ENCODE measurements around the gene EEIG2. TPM values are rescaled to one million over a fixed set of nuclear protein-coding genes. Genes with fewer than 3 reads are reported as not detected.

The EEIG2 gene
- polyA plus RNA-seq, 1 of the 3 experiments (the other 2 are of a cell fraction): 2.9 TPM

DNA sequence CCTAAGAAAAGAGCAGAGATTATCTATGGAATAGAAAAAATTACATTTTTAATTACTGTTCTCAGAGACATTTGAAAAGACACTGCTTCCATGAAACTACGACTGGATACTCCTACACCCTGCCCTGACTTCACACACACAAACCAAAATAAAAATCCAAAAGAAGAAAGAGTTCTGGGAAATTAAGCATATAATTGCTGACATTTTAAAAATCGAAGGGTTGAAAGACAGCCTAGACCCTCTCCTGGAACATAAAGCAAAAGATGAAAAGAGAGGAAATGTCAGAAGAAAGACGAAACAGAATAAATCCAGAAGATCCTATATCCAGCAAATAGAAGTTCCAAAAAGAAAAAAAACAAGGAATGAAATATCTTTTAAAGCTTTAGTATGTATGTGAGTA, 32.8 kb upstream of the EEIG2 start:
- Histone ChIP-seq H3F3A (replicated peaks; ENCODE audit: insufficient read depth) (peaks cover 4% of the 10 kb centered on the region), H4K20me1 (ENCODE audit: insufficient read depth) (no peaks in the 10 kb centered on the region), H3K9ac (no peak overlapping the region), H3K9me3 (no peaks in the 10 kb centered on the region), H3K9me2 (no peaks in the 10 kb centered on the region), H3K79me2 (ENCODE audit: insufficient read depth) (no peaks in the 10 kb centered on the region), H3K27ac (ENCODE audit: low read depth in 2 of 2, low read length in 1 of 2) (no peak overlapping the region), H3K4me3 (ENCODE audit: low read depth in 2 of 2, low read length in 1 of 2) (no peak overlapping the region), H3K4me1 (ENCODE audit: control insufficient read depth in 1 of 2, insufficient read depth in 2 of 2, low read depth in 1 of 2, low read length in 1 of 2) (no peaks in the 10 kb centered on the region), H3K4me2 (no peak overlapping the region), H3K27me3 (ENCODE audit: insufficient read depth) (no peaks in the 10 kb centered on the region), H3K36me3 (replicated peaks in 1 of 2; ENCODE audit: control insufficient read depth in 1 of 2, insufficient read depth in 2 of 2, low read length in 1 of 2) (no peaks in the 10 kb centered on the region), H2AFZ (ENCODE audit: low read depth) (no peak overlapping the region)
- no peak for TF ChIP-seq EP300 (IDR thresholded peaks at IDR 0.05; ENCODE audit: borderline replicate concordance in 1 of 2, low read depth in 1 of 2, low read length in 1 of 2)
- TF ChIP-seq NRF1 (IDR thresholded peaks at IDR 0.05; ENCODE audit: low read depth, low read length): no peak
- TF ChIP-seq FOXJ3 (CRISPR knock-in tag; IDR thresholded peaks at IDR 0.05): no peak
- no peak for TF ChIP-seq MXI1 (IDR thresholded peaks at IDR 0.05; ENCODE audit: low read depth, low read length)
- TF ChIP-seq TEAD4 (IDR thresholded peaks at IDR 0.05; ENCODE audit: borderline replicate concordance, insufficient read depth): no peak
- no peak for TF ChIP-seq RXRA (IDR thresholded peaks at IDR 0.05; ENCODE audit: borderline replicate concordance, low read depth)
- no peak for TF ChIP-seq GATA2 (CRISPR knock-in tag; IDR thresholded peaks at IDR 0.05)
- TF ChIP-seq GABPA (IDR thresholded peaks at IDR 0.05; ENCODE audit: low read depth): no peak
- TF ChIP-seq, protein P1, sequence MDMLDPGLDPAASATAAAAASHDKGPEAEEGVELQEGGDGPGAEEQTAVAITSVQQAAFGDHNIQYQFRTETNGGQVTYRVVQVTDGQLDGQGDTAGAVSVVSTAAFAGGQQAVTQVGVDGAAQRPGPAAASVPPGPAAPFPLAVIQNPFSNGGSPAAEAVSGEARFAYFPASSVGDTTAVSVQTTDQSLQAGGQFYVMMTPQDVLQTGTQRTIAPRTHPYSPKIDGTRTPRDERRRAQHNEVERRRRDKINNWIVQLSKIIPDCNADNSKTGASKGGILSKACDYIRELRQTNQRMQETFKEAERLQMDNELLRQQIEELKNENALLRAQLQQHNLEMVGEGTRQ (IDR thresholded peaks at IDR 0.05; ENCODE audit: borderline replicate concordance, low read depth, low read length): no peak
- TF ChIP-seq, protein P2, sequence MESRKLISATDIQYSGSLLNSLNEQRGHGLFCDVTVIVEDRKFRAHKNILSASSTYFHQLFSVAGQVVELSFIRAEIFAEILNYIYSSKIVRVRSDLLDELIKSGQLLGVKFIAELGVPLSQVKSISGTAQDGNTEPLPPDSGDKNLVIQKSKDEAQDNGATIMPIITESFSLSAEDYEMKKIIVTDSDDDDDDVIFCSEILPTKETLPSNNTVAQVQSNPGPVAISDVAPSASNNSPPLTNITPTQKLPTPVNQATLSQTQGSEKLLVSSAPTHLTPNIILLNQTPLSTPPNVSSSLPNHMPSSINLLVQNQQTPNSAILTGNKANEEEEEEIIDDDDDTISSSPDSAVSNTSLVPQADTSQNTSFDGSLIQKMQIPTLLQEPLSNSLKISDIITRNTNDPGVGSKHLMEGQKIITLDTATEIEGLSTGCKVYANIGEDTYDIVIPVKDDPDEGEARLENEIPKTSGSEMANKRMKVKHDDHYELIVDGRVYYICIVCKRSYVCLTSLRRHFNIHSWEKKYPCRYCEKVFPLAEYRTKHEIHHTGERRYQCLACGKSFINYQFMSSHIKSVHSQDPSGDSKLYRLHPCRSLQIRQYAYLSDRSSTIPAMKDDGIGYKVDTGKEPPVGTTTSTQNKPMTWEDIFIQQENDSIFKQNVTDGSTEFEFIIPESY (IDR thresholded peaks at IDR 0.05; ENCODE audit: borderline replicate concordance, low read depth): no peak
- TF ChIP-seq EZH2phosphoT487 (IDR thresholded peaks at IDR 0.05; ENCODE audit: borderline replicate concordance, low read depth): no peak
- TF ChIP-seq, protein P3, sequence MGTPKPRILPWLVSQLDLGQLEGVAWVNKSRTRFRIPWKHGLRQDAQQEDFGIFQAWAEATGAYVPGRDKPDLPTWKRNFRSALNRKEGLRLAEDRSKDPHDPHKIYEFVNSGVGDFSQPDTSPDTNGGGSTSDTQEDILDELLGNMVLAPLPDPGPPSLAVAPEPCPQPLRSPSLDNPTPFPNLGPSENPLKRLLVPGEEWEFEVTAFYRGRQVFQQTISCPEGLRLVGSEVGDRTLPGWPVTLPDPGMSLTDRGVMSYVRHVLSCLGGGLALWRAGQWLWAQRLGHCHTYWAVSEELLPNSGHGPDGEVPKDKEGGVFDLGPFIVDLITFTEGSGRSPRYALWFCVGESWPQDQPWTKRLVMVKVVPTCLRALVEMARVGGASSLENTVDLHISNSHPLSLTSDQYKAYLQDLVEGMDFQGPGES (IDR thresholded peaks at IDR 0.05; ENCODE audit: low read depth, low read length): no peak
- TF ChIP-seq RAD21 (IDR thresholded peaks at IDR 0.05; ENCODE audit: low read length): no peak
- 40% methylated on average over 3 of the region's 3 CpGs for WGBS (ENCODE audit: low lambda C conversion rate)
- CTCF ChIA-PET: interaction anchor here (1.5 kb wide), 1 partner anchor 15 kb away, joined by 6 read pairs; no protein-coding TSS in a partner anchor
- POLR2A ChIA-PET: no interaction called here
- DNase-seq: no peak

DNA sequence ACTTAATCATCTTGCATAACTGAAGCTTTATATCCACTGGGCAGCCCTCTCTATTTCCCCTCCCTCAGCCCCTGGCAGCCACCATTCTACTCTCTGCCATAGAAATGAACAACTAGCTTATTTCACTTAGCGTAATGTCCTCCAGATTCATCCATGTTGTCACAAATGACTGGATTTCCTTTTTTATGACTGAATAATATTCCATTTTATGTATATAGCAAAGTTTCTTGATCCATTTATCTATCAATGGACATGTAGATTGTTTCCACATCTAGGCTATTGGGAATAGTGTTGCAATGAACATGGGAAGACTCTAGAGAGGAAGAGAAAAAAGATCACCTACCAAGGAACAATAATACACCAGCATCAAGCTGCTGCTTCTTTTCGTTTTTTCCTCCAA, 32.1 kb upstream of the EEIG2 start:
- Histone ChIP-seq H3K9ac (no peak overlapping the region), H3K9me3 (no peaks in the 10 kb centered on the region), H3K4me1 (ENCODE audit: control insufficient read depth in 1 of 2, insufficient read depth in 2 of 2, low read depth in 1 of 2, low read length in 1 of 2) (no peaks in the 10 kb centered on the region), H3F3A (replicated peaks; ENCODE audit: insufficient read depth) (peaks cover 4% of the 10 kb centered on the region), H3K4me3 (ENCODE audit: low read depth in 2 of 2, low read length in 1 of 2) (no peak overlapping the region), H4K20me1 (ENCODE audit: insufficient read depth) (no peaks in the 10 kb centered on the region), H3K9me2 (no peaks in the 10 kb centered on the region), H3K79me2 (ENCODE audit: insufficient read depth) (no peaks in the 10 kb centered on the region), H3K36me3 (replicated peaks in 1 of 2; ENCODE audit: control insufficient read depth in 1 of 2, insufficient read depth in 2 of 2, low read length in 1 of 2) (no peaks in the 10 kb centered on the region), H3K27ac (ENCODE audit: low read depth in 2 of 2, low read length in 1 of 2) (no peak overlapping the region), H3K27me3 (ENCODE audit: insufficient read depth) (no peaks in the 10 kb centered on the region), H2AFZ (ENCODE audit: low read depth) (no peak overlapping the region), H3K4me2 (no peak overlapping the region)
- TF ChIP-seq, protein P4, sequence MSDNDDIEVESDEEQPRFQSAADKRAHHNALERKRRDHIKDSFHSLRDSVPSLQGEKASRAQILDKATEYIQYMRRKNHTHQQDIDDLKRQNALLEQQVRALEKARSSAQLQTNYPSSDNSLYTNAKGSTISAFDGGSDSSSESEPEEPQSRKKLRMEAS (IDR thresholded peaks at IDR 0.05; ENCODE audit: low read depth): no peak
- no peak for TF ChIP-seq FOSL2 (IDR thresholded peaks at IDR 0.05; ENCODE audit: borderline replicate concordance, low read depth)
- no peak for TF ChIP-seq SIN3A (IDR thresholded peaks at IDR 0.05; ENCODE audit: borderline replicate concordance, low read depth, low read length)
- TF ChIP-seq, protein P2 (IDR thresholded peaks at IDR 0.05; ENCODE audit: borderline replicate concordance, low read depth): no peak
- no peak for TF ChIP-seq GATA2 (CRISPR knock-in tag; IDR thresholded peaks at IDR 0.05)
- TF ChIP-seq RXRA (IDR thresholded peaks at IDR 0.05; ENCODE audit: borderline replicate concordance, low read depth): no peak
- TF ChIP-seq ELF1 (IDR thresholded peaks at IDR 0.05): no peak
- TF ChIP-seq MEF2A (IDR thresholded peaks at IDR 0.05; ENCODE audit: borderline replicate concordance, low read depth): no peak
- no peak for TF ChIP-seq RCOR1 (IDR thresholded peaks at IDR 0.05; ENCODE audit: low read length)
- CTCF ChIA-PET: interaction anchor here (1.5 kb wide), 1 partner anchor 16 kb away, joined by 6 read pairs; no protein-coding TSS in a partner anchor
- 54% methylated on average over 2 of the region's 2 CpGs for WGBS (ENCODE audit: low lambda C conversion rate)
- no peak for DNase-seq
- POLR2A ChIA-PET: no interaction called here

Measured in SK-N-SH (cell line).